ENCODE data around the gene SLC39A10. TPM values are rescaled to one million over a fixed set of nuclear protein-coding genes. Genes with fewer than 3 reads are reported as not detected.
A peak's percentile ranks its signal among the peaks of the same experiment; 100 is the strongest.
"Not testable (repeated sequence)": the region's sequence is repeated elsewhere in the genome, so short reads cannot be mapped to it uniquely, and the experiment has no call there.

The SLC39A10 gene
- total RNA-seq, 1 donor from 2014 or later: 6.1 TPM

DNA sequence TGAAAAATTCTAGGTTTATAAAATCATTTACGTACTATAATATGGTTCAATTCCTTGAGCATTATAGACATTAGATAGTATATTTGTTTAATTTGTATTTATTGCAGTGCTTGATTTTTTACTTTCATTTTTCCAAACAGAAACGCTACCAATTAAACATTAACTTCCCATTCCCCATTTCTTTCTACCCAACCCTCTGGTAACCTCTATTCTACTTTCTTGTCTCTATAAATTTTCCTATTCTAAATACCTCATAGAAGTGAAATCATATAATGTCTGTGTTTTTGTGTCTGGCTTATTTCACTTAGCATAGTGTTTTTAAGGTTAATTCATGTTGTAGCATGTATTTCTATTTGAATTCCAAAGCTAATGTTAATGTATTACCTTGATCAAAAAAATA is 11.6 kb upstream of the SLC39A10 start:
- no peak for ATAC-seq

DNA sequence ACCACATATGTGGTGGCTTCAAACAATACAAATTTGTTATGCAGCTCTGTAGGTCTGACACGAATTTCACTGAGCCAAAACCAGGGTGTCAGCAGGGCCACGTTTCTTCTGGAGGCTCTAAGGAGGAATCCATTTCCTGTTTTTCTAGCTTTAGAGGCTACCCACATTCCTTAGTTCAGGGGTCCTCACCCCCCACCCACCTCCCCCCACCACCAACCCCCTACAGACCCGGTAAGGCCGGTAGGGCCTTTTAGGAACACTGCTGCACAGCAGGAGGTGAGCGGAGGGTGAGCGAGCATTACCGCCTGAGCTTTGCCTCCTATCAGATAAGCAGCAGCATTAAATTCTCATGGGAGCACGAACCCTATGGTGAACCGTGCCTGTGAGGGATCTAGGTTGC is 10.6 kb upstream of the SLC39A10 start:
- no peak for ATAC-seq

- ATAC-seq: no peak
These were observed 9.7 kb upstream of the SLC39A10 start for GRCh38 chr2:195647302-195647701.

GRCh38 chr2:195648370-195648769 is 8.7 kb upstream of the SLC39A10 start:
- not testable (repeated sequence) for ATAC-seq

DNA sequence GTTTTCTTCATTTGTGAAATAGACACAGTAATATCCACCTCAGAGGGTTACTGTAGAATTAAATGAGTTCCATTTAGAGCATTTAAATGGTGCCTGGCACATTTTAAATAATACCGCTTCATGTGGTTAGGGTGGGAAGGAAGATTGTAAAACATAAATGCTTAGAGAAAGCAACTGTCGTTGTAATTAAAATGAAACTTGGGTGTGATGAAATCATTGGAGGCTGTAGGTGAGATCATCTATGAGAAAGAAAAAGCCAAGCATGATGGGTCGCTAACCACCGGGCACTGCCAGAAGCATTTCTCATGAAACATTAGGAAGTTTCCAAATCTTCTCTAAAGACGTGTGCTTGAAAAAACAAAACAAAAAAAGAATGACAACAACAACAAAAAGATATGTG is 8.2 kb upstream of the SLC39A10 start:
- no peak for ATAC-seq

- ATAC-seq: no peak
These were observed 7.3 kb upstream of the SLC39A10 start for GRCh38 chr2:195649629-195650190.

- no peak for ATAC-seq
These were observed 6.0 kb upstream of the SLC39A10 start for GRCh38 chr2:195651046-195651445.

DNA sequence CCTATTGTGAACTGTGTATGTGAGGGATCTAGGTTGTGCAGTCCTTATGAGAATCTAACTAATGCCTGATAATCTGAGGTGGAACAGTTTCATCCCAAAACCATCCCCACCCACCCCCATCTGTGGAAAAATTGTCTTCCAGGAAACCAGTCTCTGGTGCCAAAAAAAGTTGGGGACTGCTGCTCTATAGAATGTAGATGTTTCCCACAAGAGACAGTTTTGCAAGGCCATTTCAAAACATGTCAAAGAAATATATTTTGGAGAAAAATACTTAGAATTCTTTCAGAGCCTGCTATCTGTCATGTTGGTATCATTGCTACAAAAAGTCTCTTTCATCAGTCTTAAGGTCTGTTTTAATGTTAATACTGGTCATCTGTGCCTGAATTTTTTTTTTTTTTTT is 4.1 kb upstream of the SLC39A10 start:
- ATAC-seq: no peak

DNA sequence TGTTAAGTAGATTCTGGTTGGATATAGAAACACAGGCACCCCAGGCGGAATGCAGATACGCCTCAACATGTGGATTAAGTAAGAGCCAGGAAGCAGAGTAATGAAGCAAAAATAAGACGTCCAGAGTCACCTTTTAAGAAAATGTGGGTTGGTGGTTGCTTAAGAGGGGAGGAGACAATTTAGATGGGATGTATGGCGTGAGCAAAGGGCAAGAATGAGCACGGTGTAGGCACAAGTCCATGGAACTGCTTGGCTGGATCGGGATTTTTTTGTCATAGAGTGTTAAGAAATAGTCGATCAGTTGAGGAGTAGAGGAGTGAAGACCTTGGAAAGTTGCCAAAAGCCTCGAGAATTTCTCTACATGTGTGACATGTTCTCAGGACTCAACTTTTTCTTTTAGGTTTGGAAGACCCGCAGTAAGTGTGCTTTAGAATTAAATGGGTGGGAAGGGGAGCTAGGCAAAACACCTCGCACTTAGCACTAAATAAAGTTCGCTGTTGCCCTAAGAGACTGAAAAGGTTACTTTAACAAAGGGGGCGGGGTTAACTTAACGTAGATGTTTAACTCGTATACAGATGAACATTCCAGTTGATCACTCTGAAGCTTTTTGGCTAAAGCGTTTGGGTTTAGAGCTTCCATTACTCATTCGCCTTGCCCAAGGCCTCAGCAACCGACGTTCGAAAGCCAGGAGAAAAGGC is 716 bp upstream of the SLC39A10 start:
- peak; percentile 14 for ATAC-seq

- ATAC-seq: peak; percentile 19
These were observed 861 bp downstream of the SLC39A10 start for GRCh38 chr2:195657634-195658540.

DNA sequence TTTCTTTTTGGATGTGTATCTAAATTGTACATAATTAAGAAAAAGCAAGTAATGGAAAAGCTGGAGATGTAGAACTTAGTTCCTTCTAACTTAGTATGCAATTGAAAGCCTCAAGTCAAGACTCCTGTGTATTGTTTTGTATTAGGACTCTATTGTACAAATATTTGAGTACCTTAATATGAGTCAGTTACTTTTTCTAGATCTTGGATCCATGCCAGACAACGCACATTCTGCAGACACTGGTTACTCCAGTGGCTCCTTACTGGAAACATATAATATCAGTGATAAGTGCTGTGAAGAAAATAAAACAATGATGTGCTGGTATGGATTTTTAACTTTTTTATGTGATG is 1.5 kb downstream of the SLC39A10 start:
- no peak for ATAC-seq

DNA sequence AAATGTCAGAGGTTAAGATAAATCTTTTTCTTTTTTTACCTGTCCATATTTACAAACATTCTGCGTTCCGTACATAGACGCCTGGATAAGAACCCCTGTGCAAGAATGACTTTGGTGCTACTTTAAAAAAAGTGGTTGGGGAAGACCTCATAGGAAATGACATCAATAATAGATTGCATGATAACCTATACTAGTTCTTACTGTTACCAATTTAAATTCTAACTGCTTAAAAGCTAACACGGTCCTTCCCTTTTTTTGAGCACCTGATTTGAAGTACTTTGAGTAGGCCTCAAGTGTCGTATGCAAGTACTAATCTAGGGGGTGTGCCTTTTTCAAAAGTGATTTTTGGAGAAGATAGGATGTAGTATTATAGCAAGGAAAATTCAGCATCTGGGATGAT is 2.1 kb downstream of the SLC39A10 start:
- no peak for ATAC-seq

DNA sequence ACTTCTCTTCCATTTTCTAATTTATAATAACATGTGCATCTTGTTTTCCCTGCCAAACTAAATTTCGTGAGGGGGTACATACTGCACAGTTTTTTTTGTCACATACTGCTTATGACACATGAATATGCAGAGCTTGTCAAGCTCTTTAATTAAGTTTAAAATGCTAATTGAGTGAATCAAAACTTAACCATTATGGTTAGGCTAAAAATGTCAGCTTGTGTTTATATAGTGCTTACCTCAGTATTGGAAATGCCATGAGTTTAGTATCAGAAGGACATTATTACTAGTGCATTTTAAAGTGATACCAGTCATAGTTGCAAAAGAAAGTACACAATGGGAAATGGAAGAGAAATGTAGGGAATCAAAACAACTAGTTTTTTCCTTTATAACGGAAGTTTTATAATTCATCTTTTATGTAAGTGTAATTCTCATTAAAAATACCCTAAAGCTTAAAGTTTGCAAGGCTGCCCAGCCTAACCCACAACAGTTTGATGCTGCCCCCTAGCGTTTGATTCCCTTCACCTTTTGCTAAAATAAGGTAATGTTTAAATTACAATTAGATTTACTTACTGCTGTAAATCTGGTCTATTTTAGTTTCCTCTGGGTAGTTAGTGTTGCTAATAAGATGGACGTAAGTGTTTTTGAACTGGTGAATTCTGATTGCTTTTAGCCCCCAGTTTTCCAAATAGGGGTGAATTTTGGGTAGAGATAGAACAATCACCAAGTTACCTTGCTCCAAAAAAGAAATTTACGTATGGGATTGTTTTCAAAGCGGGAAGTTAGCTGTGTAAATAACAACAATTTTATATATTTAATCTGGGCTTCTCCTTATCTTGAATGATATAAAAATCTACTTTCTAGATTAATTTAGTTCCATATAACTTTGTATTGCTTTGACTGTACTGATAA is 3.2 kb downstream of the SLC39A10 start:
- ATAC-seq: no peak

DNA sequence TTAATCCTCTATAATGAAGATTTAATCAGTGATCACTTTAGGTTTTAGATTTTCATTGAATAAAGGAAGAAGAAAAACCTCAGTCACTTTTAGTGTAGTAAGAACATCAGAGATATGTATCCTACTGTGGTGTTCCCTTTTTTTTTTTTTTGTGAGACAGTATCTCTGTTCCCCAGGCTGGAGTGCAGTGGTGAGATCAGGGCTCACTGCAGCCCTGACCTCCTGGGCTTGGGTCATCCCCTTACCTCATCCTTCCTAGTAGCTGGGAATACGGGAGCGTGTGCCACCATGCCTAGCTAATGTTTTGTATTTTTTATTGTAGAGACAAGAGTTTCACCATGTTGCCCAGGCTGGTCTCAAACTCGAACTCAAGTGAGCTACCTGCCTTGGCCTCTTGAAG is 5.1 kb downstream of the SLC39A10 start:
- no peak for ATAC-seq

GRCh38 chr2:195663007-195663406 is 6.0 kb downstream of the SLC39A10 start:
- no peak for ATAC-seq

GRCh38 chr2:195664528-195664927 is 7.5 kb downstream of the SLC39A10 start:
- no peak for ATAC-seq

DNA sequence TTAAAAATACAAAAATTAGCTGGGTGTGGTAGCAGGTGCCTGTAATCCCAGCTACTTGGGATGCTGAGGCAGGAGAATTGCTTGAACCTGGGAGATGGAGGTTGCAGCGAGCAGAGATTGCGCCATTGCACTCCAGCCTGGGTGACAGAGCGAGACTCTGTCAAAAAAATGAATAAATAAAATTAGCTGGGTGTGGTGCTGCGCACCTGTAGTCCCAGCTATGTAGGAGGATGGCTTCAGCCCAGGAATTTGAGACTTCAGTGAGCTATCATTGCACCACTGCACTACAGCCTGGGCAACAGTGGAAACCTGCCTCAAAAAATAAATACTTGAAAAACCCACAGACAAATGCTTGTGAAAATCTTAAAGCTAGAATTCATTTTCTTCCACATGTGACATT is 8.1 kb downstream of the SLC39A10 start:
- not testable (repeated sequence) for ATAC-seq

GRCh38 chr2:195666113-195666712 is 9.2 kb downstream of the SLC39A10 start:
- no peak for ATAC-seq

GRCh38 chr2:195667974-195668373 is 10.9 kb downstream of the SLC39A10 start:
- ATAC-seq: no peak

GRCh38 chr2:195670191-195670590 is 13.2 kb downstream of the SLC39A10 start:
- ATAC-seq: no peak

GRCh38 chr2:195671563-195671962 is 14.5 kb downstream of the SLC39A10 start:
- ATAC-seq: no peak

- ATAC-seq: no peak
These were observed 15.6 kb downstream of the SLC39A10 start for GRCh38 chr2:195672674-195673073.

Data from esophagus mucosa (tissue), 1 donor.